B cell (primary cell): Measurements from ENCODE around the gene NTM. TPM values are rescaled to one million over a fixed set of nuclear protein-coding genes. Genes with fewer than 3 reads are reported as not detected.

Source experiments
- ATAC-seq: fragments of 200-7000 bp; cut with Tn5 transposase; one replicate; pipeline ENCODE4 v1.10.0; 2021; ENCODE audit warnings: low read depth, mild to moderate bottlenecking, moderate number of reproducible peaks, moderate library complexity
- CTCF ChIA-PET: fragments of 350-600 bp; sonication (Branson Sonifier 250); formaldehyde crosslinking; loops from one replicate; lab custom pipeline; 2021; ENCODE audit warnings: antibody characterized with exemption, inconsistent platforms; lab: Charles Lee
- POLR2A ChIA-PET: fragments of 350-600 bp; sonication (Branson Sonifier 250); formaldehyde crosslinking; loops from one replicate; lab custom pipeline; 2021; ENCODE audit warnings: antibody characterized with exemption; lab: Charles Lee
- DNase-seq: peaks from one replicate; pipeline ENCODE4 v3.0.0; 2013
- H2AFZ ChIP-seq: 2 replicates; pipeline ENCODE4 v1.6.1; 2012; ENCODE audit warnings: mild to moderate bottlenecking, low read depth, low read length; ENCODE audit not compliant: insufficient read depth, poor library complexity, severe bottlenecking
- H3K27ac ChIP-seq, 2 donors: 1 replicate in 1 of 2; 2 replicates in 1 of 2; pipeline ENCODE4 v1.5.1; 2012 to 2013; ENCODE audit warnings: low read length in 2 of 2, mild to moderate bottlenecking in 2 of 2, moderate library complexity in 1 of 2
- H3K27me3 ChIP-seq, 4 experiments: fragments of 200-600 bp in 1 of 4; sonication (generic) in 1 of 4; replicated peaks in 1 of 4; 1 replicate in 2 of 4; 2 replicates in 2 of 4; pipeline versions ENCODE4 v1.6.1 to v1.7.0; 2013 to 2016; ENCODE audit warnings: low read length in 3 of 4, mild to moderate bottlenecking in 2 of 4, mixed read lengths in 1 of 4, moderate library complexity in 1 of 4; ENCODE audit not compliant: insufficient read depth in 4 of 4, control insufficient read depth in 3 of 4; ENCODE audit errors: control extremely low read depth in 1 of 4
- H3K36me3 ChIP-seq, 2 experiments: replicated peaks in 1 of 2; 1 replicate in 1 of 2; 2 replicates in 1 of 2; pipeline versions ENCODE4 v1.6.1 to v1.7.1; 2013; ENCODE audit warnings: low read length in 1 of 2; ENCODE audit not compliant: insufficient read depth in 2 of 2, control insufficient read depth in 1 of 2; ENCODE audit errors: control extremely low read depth in 1 of 2, extremely low read depth in 1 of 2
- H3K4me1 ChIP-seq, 2 donors: fragments of 200-600 bp in 1 of 2; sonication (generic) in 1 of 2; 1 replicate in 1 of 2; 2 replicates in 1 of 2; pipeline versions ENCODE4 v1.5.1 to v1.6.1; 2013 to 2017; ENCODE audit warnings: low read length in 2 of 2; ENCODE audit not compliant: control insufficient read depth in 2 of 2, insufficient read depth in 2 of 2
- H3K4me2 ChIP-seq: replicated peaks from 2 replicates; pipeline ENCODE3; 2012; ENCODE audit warnings: mild to moderate bottlenecking, low read depth, low read length; ENCODE audit not compliant: poor library complexity, severe bottlenecking
- H3K4me3 ChIP-seq, 5 experiments: fragments of 200-600 bp in 1 of 5; sonication (generic) in 1 of 5; 1 replicate in 3 of 5; 2 replicates in 2 of 5; pipeline versions ENCODE4 v1.5.1 to v1.7.0; 2011 to 2016; ENCODE audit warnings: low read length in 4 of 5, mild to moderate bottlenecking in 4 of 5, low read depth in 2 of 5, control low read depth in 1 of 5, moderate library complexity in 1 of 5; ENCODE audit not compliant: insufficient read depth in 1 of 5; ENCODE audit errors: control extremely low read depth in 1 of 5, extremely low read depth in 1 of 5
- H3K79me2 ChIP-seq: fragments of 200-600 bp; sonication (generic); one replicate; pipeline ENCODE4 v1.6.0; 2016; ENCODE audit warnings: low read length; ENCODE audit not compliant: control insufficient read depth, insufficient read depth
- H3K9ac ChIP-seq: fragments of 200-600 bp; sonication (generic); 2 replicates; pipeline ENCODE4 v1.6.1; 2017; ENCODE audit warnings: mild to moderate bottlenecking, low read length, moderate library complexity
- H3K9me3 ChIP-seq, 3 donors: one replicate each; pipeline versions ENCODE4 v1.6.1 to v1.7.1; 2013; ENCODE audit warnings: low read length in 2 of 3; ENCODE audit not compliant: control insufficient read depth in 2 of 3, insufficient read depth in 1 of 3; ENCODE audit errors: control extremely low read depth in 1 of 3
- H4K20me1 ChIP-seq: 2 replicates; pipeline ENCODE4 v1.6.0; 2012; ENCODE audit warnings: mild to moderate bottlenecking, low read length; ENCODE audit not compliant: insufficient read depth, control insufficient read depth, poor library complexity, severe bottlenecking
- H3K27ac Mint-ChIP-seq: one replicate; pipeline ENCODE4 v1.8.0; 2021; ENCODE audit warnings: mixed read lengths
- H3K27me3 Mint-ChIP-seq: one replicate; pipeline ENCODE4 v1.8.0; 2021; ENCODE audit warnings: mixed read lengths
- H3K4me1 Mint-ChIP-seq: one replicate; pipeline ENCODE4 v1.8.0; 2021; ENCODE audit warnings: mixed read lengths
- H3K4me3 Mint-ChIP-seq: one replicate; pipeline ENCODE4 v1.8.0; 2021; ENCODE audit warnings: mixed read lengths
- H3K9me3 Mint-ChIP-seq: one replicate; pipeline ENCODE4 v1.8.0; 2022; ENCODE audit warnings: mixed read lengths; ENCODE audit not compliant: insufficient read depth
- EZH2 ChIP-seq: IDR thresholded peaks from 2 replicates; pipeline ENCODE4 v1.6.1; 2012; ENCODE audit warnings: borderline replicate concordance, low read depth, mild to moderate bottlenecking, moderate library complexity, low read length; ENCODE audit not compliant: insufficient read depth, poor library complexity, severe bottlenecking
- WGBS: methylation state at CpG from one replicate; pipeline ENCODE4 v1.1.5; 2013; ENCODE audit warnings: missing lambda C conversion rate; ENCODE audit not compliant: insufficient coverage; 5-methylcytosine and 5-hydroxymethylcytosine counted together
- intact Hi-C: fragments of 100-400 bp; cut with micrococcal nuclease; formaldehyde crosslinking; loops from one replicate; pipeline ENCODE4 v1.10.0; 2022
- polyA plus RNA-seq: library from polyadenylated mRNA; depleted of rRNA; stranded (reverse); fragments of >200 nt; gene quantifications from 2 replicates; pipeline ENCODE4 v1.2.3, GENCODE V29; 2012
- total RNA-seq, 2 donors: library from RNA; stranded (reverse); fragments of 120-200 nt in 1 of 2; gene quantifications; 1 replicate in 1 of 2; 2 replicates in 1 of 2; pipeline versions ENCODE4 v1.2.3 to v1.2.4, GENCODE V29; 2013 to 2022
- TF ChIP-seq, protein P1 (sequence below): fragments of 200-600 bp; IDR thresholded peaks from one replicate; pipeline ENCODE4 v1.8.0; 2022; ENCODE audit warnings: antibody characterized with exemption, mild to moderate bottlenecking

NTM gene
- total and polyA plus RNA-seq, 2 donors (not counting 1 experiment from before 2014, with no cell fraction given) = not detected

GRCh38 chr11:131749101-131749500 lies 378.7 kb downstream of the NTM start:
- H3K27me3 Mint-ChIP-seq = no peaks in the 10 kb centered on the region
- Histone ChIP-seq H3K4me2 (no peak overlapping the region), H3K9ac (no peak overlapping the region), H3K27me3 (no peaks in the 10 kb centered on the region), H3K79me2 (no peaks in the 10 kb centered on the region), H3K4me1 (no peaks in the 10 kb centered on the region), H4K20me1 (no peaks in the 10 kb centered on the region), H3K4me3 (no peak overlapping the region), H3K9me3 (peaks cover 0 to under 1% (median 0%) of the 10 kb centered on the region in 3 donors), H3K36me3 (no peaks in the 10 kb centered on the region), H3K27ac (no peak overlapping the region), H2AFZ (no peak overlapping the region)
- no CpG with 5 or more reads among the region's 2 CpGs for WGBS
- DNase-seq (no peak), ATAC-seq (no peak)
- no peak for TF ChIP-seq EZH2
- TF ChIP-seq, protein P1, sequence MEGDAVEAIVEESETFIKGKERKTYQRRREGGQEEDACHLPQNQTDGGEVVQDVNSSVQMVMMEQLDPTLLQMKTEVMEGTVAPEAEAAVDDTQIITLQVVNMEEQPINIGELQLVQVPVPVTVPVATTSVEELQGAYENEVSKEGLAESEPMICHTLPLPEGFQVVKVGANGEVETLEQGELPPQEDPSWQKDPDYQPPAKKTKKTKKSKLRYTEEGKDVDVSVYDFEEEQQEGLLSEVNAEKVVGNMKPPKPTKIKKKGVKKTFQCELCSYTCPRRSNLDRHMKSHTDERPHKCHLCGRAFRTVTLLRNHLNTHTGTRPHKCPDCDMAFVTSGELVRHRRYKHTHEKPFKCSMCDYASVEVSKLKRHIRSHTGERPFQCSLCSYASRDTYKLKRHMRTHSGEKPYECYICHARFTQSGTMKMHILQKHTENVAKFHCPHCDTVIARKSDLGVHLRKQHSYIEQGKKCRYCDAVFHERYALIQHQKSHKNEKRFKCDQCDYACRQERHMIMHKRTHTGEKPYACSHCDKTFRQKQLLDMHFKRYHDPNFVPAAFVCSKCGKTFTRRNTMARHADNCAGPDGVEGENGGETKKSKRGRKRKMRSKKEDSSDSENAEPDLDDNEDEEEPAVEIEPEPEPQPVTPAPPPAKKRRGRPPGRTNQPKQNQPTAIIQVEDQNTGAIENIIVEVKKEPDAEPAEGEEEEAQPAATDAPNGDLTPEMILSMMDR = no peak
- no peak overlapping the region for H3K4me3 Mint-ChIP-seq
- H3K9me3 Mint-ChIP-seq = peaks cover 2% of the 10 kb centered on the region
- ChIA-PET CTCF (interaction anchor here (1.1 to 1.7 kb wide), 2 partner anchors 8 to 23 kb away, joined by 4 to 5 read pairs; no protein-coding TSS in a partner anchor), POLR2A (no interaction called here)
- no peak overlapping the region for H3K27ac Mint-ChIP-seq
- intact Hi-C loops = no loop called here
- no peaks in the 10 kb centered on the region for H3K4me1 Mint-ChIP-seq

DNA sequence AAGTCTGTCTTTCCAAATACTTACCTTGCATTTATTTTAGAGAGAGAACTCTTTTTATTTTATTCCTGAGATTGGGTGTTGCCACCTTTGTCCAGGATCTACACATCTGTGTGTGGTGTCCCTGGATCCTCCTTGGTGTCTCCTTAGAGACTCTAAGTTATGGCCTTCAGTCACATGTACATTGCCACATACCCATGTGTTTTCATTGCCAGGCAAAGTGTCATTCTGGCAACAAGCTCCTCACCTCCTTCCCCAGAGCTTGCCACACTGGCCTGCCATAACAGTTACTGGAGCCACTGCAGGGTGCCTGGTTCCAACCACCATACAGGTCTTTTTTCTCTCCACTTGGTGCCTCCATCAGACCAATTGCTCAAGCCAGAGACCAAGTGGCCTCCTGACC lies 379.7 kb downstream of the NTM start:
- TF ChIP-seq, protein P1 = no peak
- no peak for TF ChIP-seq EZH2
- no peaks in the 10 kb centered on the region for H3K27me3 ChIP-seq
- H4K20me1 ChIP-seq = no peaks in the 10 kb centered on the region
- no peak overlapping the region for H3K27ac Mint-ChIP-seq
- peaks cover 0 to 2% (median 0%) of the 10 kb centered on the region in 3 donors for H3K9me3 ChIP-seq
- ATAC-seq = no peak
- no peaks in the 10 kb centered on the region for H3K4me1 ChIP-seq
- no peak overlapping the region for H3K4me3 Mint-ChIP-seq
- H3K4me1 Mint-ChIP-seq = no peaks in the 10 kb centered on the region
- ChIA-PET POLR2A (no interaction called here), CTCF (no interaction called here)
- no peaks in the 10 kb centered on the region for H3K27me3 Mint-ChIP-seq
- DNase-seq = no peak
- H3K36me3 ChIP-seq = no peaks in the 10 kb centered on the region
- no peak overlapping the region for H3K4me2 ChIP-seq
- no peak overlapping the region for H3K4me3 ChIP-seq
- no peaks in the 10 kb centered on the region for H3K79me2 ChIP-seq
- intact Hi-C loops = no loop called here
- H3K27ac ChIP-seq = no peak overlapping the region
- no peak overlapping the region for H2AFZ ChIP-seq
- peaks cover 2% of the 10 kb centered on the region for H3K9me3 Mint-ChIP-seq
- H3K9ac ChIP-seq = no peak overlapping the region
